ENCODE measurements around the gene BEND2.

BEND2 gene

DNA sequence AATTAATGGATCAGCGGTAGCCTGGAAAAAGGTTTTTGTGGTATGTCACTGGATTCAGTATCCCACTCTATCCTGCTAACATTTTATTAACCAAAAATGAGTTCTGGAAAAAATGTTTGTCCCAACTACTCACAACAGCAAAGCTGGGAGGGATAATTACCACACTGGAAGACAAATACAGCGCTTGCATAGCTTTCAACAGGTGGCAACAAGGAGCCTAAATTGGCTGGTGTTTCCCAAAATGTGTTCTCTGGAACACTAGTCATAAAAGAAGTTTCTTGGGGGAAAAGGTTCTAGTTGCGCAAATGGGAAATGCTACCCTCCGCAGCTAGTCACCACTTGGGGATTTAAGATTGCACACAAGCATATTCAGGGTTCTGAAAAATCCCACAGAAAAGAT is 54.6 kb downstream of the BEND2 start:
- no peak for ATAC-seq
- H3K27me3 Mint-ChIP-seq: no peaks in the 10 kb centered on the region
- H3K4me1 Mint-ChIP-seq: no peaks in the 10 kb centered on the region
- H3K27ac Mint-ChIP-seq: no peak overlapping the region
- no peaks in the 10 kb centered on the region for H3K9me3 Mint-ChIP-seq
- no peak for DNase-seq
- no peak overlapping the region for H3K4me3 Mint-ChIP-seq

DNA sequence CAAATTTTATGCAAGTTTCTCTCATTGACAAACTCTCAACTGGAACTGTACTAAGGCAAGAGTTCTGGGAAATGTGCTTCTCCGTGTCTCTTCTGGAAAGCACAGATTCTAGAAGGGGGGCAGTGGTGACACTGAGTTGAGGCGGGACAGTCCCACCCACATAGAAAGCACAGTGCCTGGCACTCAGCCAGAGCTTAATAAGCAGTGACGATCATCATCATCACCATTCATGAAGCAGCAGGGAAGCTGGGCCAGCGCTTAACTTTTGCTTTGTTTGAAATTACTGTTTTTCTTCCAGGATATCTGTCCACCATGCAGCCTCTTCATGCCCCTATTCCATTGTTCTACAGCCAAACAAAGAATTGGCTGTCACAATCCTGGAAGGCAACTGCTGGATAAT is 60.3 kb downstream of the BEND2 start:
- no peaks in the 10 kb centered on the region for H3K27me3 Mint-ChIP-seq
- no peak for DNase-seq
- no peak overlapping the region for H3K27ac Mint-ChIP-seq
- peaks cover 0 to 4% of the 10 kb centered on the region in 2 donors for H3K9me3 Mint-ChIP-seq
- no peak for ATAC-seq
- H3K4me3 Mint-ChIP-seq: no peak overlapping the region
- H3K4me1 Mint-ChIP-seq: no peaks in the 10 kb centered on the region

DNA sequence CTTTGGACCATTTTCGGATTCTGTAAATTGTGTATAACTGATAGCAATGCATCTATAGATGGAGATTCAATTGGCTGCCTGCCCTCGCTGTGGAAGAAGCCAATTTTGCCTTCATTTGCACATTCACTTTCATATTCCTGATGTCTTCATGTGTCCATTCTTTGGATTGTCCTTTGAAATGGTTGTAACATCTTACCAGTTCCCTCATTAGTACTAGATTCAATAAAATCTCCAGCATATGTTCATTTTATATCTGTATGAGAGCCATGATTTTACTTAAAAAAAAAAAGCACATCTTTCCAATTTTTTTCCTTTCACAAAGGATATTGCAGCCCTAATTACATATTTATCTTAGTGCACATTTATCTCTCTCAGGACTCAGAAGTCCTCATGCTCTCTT is 61.7 kb downstream of the BEND2 start:
- Mint-ChIP-seq H3K27ac (no peak overlapping the region), H3K9me3 (peaks cover 0 to 4% of the 10 kb centered on the region in 2 donors), H3K4me3 (no peak overlapping the region), H3K4me1 (no peaks in the 10 kb centered on the region), H3K27me3 (no peaks in the 10 kb centered on the region)
- ATAC-seq (no peak), DNase-seq (no peak)

DNA sequence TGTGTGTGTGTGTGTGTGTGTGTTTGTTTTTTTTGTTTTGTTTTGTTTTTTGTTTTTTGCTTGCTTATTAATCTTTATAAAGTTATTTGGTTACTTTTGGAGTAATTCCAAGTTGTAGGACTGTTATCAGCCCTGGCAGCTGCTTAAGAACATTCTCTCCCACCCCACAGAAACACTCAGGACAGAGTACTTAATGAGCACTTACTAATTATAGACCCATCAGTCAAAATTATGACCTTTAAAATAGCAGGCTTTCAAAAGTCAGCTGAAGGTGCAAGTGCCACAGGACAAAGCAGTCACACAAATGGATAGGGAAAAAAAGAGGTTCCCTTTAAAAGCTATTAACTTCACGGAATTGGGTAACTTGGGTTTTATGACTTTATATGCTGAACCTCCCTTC is 69.0 kb downstream of the BEND2 start:
- no peak for DNase-seq
- H3K4me3 Mint-ChIP-seq: no peak overlapping the region
- H3K4me1 Mint-ChIP-seq: no peaks in the 10 kb centered on the region
- H3K27ac Mint-ChIP-seq: no peak overlapping the region
- peaks cover 20% of the 10 kb centered on the region for H3K27me3 Mint-ChIP-seq
- H3K9me3 Mint-ChIP-seq: peaks cover 0 to 6% of the 10 kb centered on the region in 2 donors
- no peak for ATAC-seq

DNA sequence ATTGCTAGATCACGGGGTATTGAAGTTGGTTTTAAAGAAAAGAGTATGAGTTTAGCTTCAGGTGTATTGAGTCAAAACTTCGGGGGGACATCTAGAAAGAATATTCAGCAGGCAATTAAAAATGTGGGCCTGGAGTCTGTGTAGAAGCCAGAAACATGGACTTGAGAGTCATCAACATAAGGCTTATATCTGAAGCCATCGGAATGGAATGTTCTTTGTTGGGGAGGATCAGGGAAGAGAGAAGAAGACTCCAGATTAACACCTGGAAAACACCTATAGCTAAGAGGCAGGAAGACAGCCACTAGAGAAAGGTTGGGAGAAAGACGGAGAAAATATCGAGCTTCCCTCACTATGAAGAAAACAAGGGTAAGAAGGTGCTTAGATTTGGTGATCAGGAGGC is 69.5 kb downstream of the BEND2 start:
- no peak overlapping the region for H3K27ac Mint-ChIP-seq
- H3K27me3 Mint-ChIP-seq: peaks cover 20% of the 10 kb centered on the region
- H3K9me3 Mint-ChIP-seq: peaks cover 0 to 4% of the 10 kb centered on the region in 2 donors
- DNase-seq (no peak), ATAC-seq (no peak)
- H3K4me1 Mint-ChIP-seq: no peaks in the 10 kb centered on the region
- no peak overlapping the region for H3K4me3 Mint-ChIP-seq

DNA sequence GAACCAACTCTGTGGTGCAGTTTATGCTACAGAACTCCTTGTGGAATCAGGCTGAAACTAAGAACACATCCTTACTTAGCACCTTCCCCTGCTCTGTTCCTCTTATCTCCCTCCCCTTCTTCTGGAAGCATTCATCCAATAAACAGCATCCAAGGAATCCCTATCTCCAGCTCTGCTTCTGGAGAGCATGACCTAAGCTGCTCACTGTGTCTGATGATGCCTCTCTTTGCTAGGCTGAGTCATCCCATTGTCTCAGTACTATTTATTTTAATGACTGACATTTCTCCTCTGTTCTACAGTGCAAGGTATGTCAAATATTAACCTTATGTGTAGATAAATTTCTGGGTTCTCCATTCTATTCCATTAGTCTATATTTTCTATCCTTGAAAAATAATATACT is 71.2 kb downstream of the BEND2 start:
- Mint-ChIP-seq H3K27ac (no peak overlapping the region), H3K4me1 (no peaks in the 10 kb centered on the region)
- ATAC-seq: no peak

DNA sequence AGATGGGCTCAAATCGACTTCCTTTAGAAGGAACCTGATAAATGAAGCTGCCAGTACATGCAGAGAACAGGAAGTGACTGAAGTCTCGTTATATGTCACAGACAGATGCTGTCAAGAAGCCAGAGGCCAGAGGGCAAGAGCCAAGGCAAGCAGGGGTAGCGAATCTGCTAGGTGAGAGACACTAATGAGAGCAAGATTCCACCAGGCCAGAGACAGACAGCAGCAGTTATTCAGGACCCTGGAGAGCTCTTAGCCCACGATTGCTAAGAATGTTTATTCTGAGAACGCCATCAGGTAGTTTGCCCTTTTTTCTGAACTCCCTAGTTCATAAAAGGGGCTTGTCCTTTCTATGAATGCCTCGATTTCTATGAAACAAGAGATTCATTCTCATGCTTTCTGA is 73.7 kb downstream of the BEND2 start:
- H3K27me3 Mint-ChIP-seq: peaks cover 20% of the 10 kb centered on the region

More for the DNA sequence above, 71.2 kb downstream of the BEND2 start:
- Mint-ChIP-seq H3K9me3 (peaks cover 0 to 4% of the 10 kb centered on the region in 2 donors), H3K27me3 (peaks cover 20% of the 10 kb centered on the region), H3K4me3 (no peak overlapping the region)
- no peak for DNase-seq

DNA sequence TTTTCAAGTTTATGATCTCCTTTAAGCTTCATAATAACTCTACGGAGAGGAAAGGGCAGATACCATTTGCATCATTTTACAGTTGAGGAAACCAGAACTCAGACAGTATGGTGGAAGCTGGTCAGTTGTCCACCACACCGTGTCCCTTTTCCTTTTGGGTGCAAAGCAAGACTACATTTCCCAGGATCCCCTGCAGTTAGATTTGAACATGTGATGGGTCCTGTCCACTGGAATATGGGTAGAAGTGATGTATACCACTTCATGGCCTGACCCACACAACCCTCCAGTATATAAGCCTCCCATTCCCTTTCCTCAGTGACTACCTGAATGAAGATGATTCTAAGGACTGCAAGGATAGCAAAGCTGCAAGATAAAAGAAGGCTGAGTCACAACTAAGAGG is 74.7 kb downstream of the BEND2 start:
- H3K4me1 Mint-ChIP-seq: no peaks in the 10 kb centered on the region
- ATAC-seq (no peak), DNase-seq (no peak)
- H3K27ac Mint-ChIP-seq: no peak overlapping the region
- peaks cover 0 to 1% of the 10 kb centered on the region in 2 donors for H3K9me3 Mint-ChIP-seq
- peaks cover 13% of the 10 kb centered on the region for H3K27me3 Mint-ChIP-seq
- H3K4me3 Mint-ChIP-seq: no peak overlapping the region

More for the DNA sequence above, 73.7 kb downstream of the BEND2 start:
- Mint-ChIP-seq H3K4me1 (no peaks in the 10 kb centered on the region), H3K27ac (no peak overlapping the region), H3K9me3 (peaks cover 0 to 4% of the 10 kb centered on the region in 2 donors), H3K4me3 (no peak overlapping the region)
- ATAC-seq (no peak), DNase-seq (peak in 1 of 2 donors; percentile 1)

DNA sequence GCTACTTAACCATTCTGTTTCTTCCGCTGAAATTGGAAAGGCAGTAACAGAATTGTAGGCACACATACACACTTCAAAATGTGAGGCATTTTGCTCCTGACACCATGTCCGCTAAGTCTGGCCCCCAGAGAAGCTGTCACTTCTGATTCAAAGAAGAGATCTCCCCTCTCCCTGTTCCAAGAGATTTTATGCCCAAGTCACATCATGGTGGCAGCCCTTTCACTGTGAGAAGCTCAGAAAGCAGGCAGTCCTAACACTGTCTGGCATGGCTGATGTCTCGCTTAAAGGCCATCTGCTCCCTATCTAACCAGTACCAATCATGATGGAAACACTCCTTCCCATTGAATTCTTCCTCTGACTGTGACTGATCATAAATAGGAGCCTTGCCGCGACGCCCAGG is 83.9 kb downstream of the BEND2 start:
- Mint-ChIP-seq H3K4me1 (no peaks in the 10 kb centered on the region), H3K9me3 (no peaks in the 10 kb centered on the region), H3K27me3 (no peaks in the 10 kb centered on the region), H3K4me3 (no peak overlapping the region), H3K27ac (no peak overlapping the region)
- no peak for DNase-seq
- no peak for ATAC-seq

DNA sequence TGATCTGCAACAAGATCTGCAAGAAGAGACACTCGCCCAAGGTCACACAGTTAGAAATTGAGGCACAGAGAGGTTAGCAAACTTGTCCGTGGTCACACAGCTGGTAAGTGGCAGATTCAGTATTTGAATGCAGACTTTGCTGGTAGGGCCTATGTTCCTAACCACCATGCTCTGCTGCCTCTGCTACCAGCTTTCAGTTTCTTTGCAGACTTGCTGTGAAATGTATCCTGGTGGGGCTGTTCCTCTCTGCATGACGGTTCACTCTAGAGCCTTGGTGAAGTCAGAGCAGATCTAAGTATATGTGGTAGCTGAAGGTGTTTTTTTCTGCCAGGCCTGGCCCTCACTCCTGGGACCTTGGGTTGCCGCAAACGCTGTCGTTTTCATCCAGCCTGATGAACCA is 87.1 kb downstream of the BEND2 start:
- DNase-seq: no peak
- Mint-ChIP-seq H3K4me3 (no peak overlapping the region), H3K9me3 (no peaks in the 10 kb centered on the region), H3K27me3 (no peaks in the 10 kb centered on the region), H3K27ac (no peak overlapping the region), H3K4me1 (no peaks in the 10 kb centered on the region)
- ATAC-seq: no peak

DNA sequence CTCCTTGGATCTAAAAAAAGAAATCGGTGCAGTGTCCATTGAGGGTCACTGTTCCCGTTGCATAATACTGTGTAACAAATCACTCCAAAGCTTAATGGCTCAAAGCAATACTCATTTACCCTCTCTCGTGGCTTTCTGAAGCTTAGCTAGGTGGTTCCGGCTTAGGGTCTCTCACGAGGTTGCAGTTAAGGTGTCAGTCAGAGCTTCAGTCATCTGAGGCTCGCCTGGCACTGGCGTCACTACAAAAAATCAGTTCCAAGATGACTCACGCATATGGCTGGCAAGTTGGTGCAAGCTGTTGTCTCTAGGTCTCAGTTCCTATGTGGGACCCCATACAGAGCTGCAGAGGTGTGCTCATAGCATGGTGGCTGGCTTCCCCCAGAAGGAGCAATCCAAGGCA is 91.0 kb downstream of the BEND2 start:
- Mint-ChIP-seq H3K9me3 (no peaks in the 10 kb centered on the region), H3K4me1 (no peaks in the 10 kb centered on the region), H3K4me3 (no peak overlapping the region), H3K27ac (no peak overlapping the region), H3K27me3 (no peaks in the 10 kb centered on the region)
- no peak for DNase-seq
- no peak for ATAC-seq

DNA sequence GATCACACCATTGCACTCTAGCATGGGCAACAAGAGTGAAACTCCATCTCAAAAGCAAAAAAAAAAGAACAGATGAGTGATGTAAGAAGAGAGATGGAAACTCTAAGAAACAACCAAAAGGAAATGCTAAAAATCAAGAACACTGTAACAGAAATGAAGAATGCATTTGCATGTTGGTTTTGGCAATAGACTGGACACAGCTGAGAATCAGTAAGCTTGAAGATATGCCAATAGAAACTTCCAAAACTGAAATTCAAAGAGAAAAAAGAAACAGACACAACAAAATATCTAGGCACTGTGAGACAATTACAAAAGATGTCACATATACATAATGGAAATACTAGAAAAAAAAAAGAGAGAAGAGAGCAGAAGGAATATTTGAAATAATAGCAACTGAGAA is 93.7 kb downstream of the BEND2 start:
- Mint-ChIP-seq H3K27ac (no peak overlapping the region), H3K27me3 (peaks cover 5% of the 10 kb centered on the region), H3K4me3 (no peak overlapping the region), H3K9me3 (no peaks in the 10 kb centered on the region), H3K4me1 (no peaks in the 10 kb centered on the region)
- ATAC-seq (no peak), DNase-seq (no peak)

DNA sequence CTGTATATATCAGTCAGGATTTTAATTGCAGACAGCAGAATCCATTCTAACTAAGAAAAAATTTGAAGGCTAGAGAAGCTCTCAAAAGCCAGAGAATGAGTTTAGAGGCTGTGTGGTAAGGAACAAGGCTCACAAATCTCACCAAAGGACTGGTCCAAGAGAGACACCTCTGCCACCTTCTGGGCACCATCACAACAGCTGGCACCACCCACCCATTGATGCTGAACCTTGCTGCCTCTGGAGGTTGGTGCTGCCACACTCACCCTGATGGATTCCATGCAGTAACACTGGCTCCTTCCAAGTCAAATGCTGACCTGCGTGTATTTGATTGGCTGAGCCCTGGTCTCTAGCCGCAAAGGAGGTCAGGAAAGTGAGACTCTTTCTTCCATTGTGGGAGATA is 100.8 kb downstream of the BEND2 start:
- H3K9me3 Mint-ChIP-seq: peaks cover 5% of the 10 kb centered on the region in 2 donors
- DNase-seq: no peak
- no peak for ATAC-seq

More for the DNA sequence above, 100.8 kb downstream of the BEND2 start:
- H3K4me3 Mint-ChIP-seq: no peak overlapping the region
- H3K27me3 Mint-ChIP-seq: peaks cover 7% of the 10 kb centered on the region
- no peak overlapping the region for H3K27ac Mint-ChIP-seq
- H3K4me1 Mint-ChIP-seq: no peaks in the 10 kb centered on the region
